Lung (tissue), 12 donors: Measurements from ENCODE around the gene KPNA2. TPM values are rescaled to one million over a fixed set of nuclear protein-coding genes. Genes with fewer than 3 reads are reported as not detected.
"Not testable (repeated sequence)": the region's sequence is repeated elsewhere in the genome, so short reads cannot be mapped to it uniquely, and the experiment has no call there.

ENCODE experiments used
- ATAC-seq: fragments of 200-7000 bp; cut with Tn5 transposase; one replicate; pipeline ENCODE4 v1.9.1; 2020; ENCODE audit warnings: moderate number of reproducible peaks; ENCODE audit not compliant: insufficient read depth, low FRiP score
- DNase-seq, 3 donors: peaks; one replicate each; pipeline ENCODE4 v3.0.0-alpha.2; 2013 to 2017
- H3K27ac ChIP-seq, 2 donors: one replicate each; pipeline ENCODE4 v1.5.1; 2013; ENCODE audit warnings: mild to moderate bottlenecking in 2 of 2, moderate library complexity in 2 of 2, control low read depth in 1 of 2, inconsistent platforms in 1 of 2, low read depth in 1 of 2, low read length in 1 of 2
- H3K27me3 ChIP-seq, 3 donors: one replicate each; pipeline ENCODE4 v1.5.1; 2013; ENCODE audit warnings: low read length in 2 of 3; ENCODE audit not compliant: control insufficient read depth in 3 of 3, insufficient read depth in 3 of 3
- H3K36me3 ChIP-seq, 4 donors: one replicate each; pipeline ENCODE4 v1.5.1; 2013; ENCODE audit warnings: low read length in 4 of 4, mild to moderate bottlenecking in 1 of 4, moderate library complexity in 1 of 4; ENCODE audit not compliant: control insufficient read depth in 4 of 4, insufficient read depth in 4 of 4
- H3K4me1 ChIP-seq, 5 donors: one replicate each; pipeline ENCODE4 v1.5.1; 2013; ENCODE audit warnings: low read length in 5 of 5, mild to moderate bottlenecking in 2 of 5, moderate library complexity in 1 of 5; ENCODE audit not compliant: control insufficient read depth in 5 of 5, insufficient read depth in 5 of 5
- H3K4me3 ChIP-seq: one replicate; pipeline ENCODE4 v1.5.1; 2013; ENCODE audit warnings: mild to moderate bottlenecking, control low read depth, moderate library complexity
- H3K9ac ChIP-seq, 2 donors: one replicate each; pipeline ENCODE4 v1.5.1; 2013; ENCODE audit warnings: low read length in 2 of 2, control low read depth in 1 of 2; ENCODE audit not compliant: insufficient read depth in 1 of 2
- H3K9me3 ChIP-seq, 4 donors: one replicate each; pipeline ENCODE4 v1.5.1; 2013; ENCODE audit warnings: low read length in 3 of 4, mild to moderate bottlenecking in 1 of 4, moderate library complexity in 1 of 4; ENCODE audit not compliant: control insufficient read depth in 4 of 4, insufficient read depth in 3 of 4
- WGBS, 2 donors: extraction: QIAGEN DNeasy Blood & Tissue Kit; methylation state at CpG; one replicate each; pipeline ENCODE4 v1.1.7; 2013; 5-methylcytosine and 5-hydroxymethylcytosine counted together
- polyA plus RNA-seq, 2 donors: library from polyadenylated mRNA; stranded (reverse); fragments of 200-250 nt; gene quantifications; one replicate each; pipeline ENCODE4 v1.2.1, GENCODE V29; 2013
- total RNA-seq, 2 donors: library from RNA; depleted of rRNA in 1 of 2; stranded (reverse); fragments of >200 nt in 1 of 2; gene quantifications; one replicate each; pipeline ENCODE4 v1.2.1, GENCODE V29; 2014 to 2021
- TF ChIP-seq, protein P1 (sequence below): IDR thresholded peaks from 2 replicates; pipeline ENCODE4 v1.5.1; 2012; ENCODE audit warnings: mild to moderate bottlenecking; ENCODE audit errors: control extremely low read depth, extremely low read depth
- donor health status: control.
- donor health status: control.
- donor health status: Bipolar disorder and iron deficiency.
- donor health status: healthy.
- donor health status: DM: yes; HTN: yes; CAD: no.

The KPNA2 gene
- total and polyA plus RNA-seq, 4 donors: 16.1 to 24.4 (median 18.8) TPM

DNA sequence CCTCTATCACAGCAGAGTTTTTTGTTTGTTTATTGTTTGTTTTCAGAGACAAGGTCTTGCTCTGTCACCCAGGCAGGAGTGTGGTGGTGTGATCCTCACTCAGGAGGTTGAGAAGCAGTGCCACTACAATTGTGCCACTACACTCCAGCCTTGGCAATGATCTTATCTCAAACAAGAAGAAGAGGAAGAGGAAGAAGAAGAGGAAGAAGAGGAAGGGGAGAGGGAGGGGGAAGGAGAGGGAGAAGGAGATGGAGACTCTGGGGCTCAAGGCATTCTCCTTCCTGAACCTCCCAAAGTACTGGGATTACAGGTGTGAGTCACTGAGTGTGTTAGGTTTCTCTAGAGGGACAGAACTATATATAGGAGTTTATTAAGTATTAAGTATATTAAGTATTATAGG is 22.1 kb upstream of the KPNA2 start:
- H3K4me1 ChIP-seq: peaks cover 0 to 4% (median 0%) of the 10 kb centered on the region in 5 donors
- H3K4me3 ChIP-seq: no peak overlapping the region
- H3K27me3 ChIP-seq: no peaks in the 10 kb centered on the region
- no peaks in the 10 kb centered on the region for H3K36me3 ChIP-seq
- no peak overlapping the region for H3K27ac ChIP-seq
- DNase-seq (no peak), ATAC-seq (no peak)
- H3K9ac ChIP-seq: no peak overlapping the region
- TF ChIP-seq, protein P1, sequence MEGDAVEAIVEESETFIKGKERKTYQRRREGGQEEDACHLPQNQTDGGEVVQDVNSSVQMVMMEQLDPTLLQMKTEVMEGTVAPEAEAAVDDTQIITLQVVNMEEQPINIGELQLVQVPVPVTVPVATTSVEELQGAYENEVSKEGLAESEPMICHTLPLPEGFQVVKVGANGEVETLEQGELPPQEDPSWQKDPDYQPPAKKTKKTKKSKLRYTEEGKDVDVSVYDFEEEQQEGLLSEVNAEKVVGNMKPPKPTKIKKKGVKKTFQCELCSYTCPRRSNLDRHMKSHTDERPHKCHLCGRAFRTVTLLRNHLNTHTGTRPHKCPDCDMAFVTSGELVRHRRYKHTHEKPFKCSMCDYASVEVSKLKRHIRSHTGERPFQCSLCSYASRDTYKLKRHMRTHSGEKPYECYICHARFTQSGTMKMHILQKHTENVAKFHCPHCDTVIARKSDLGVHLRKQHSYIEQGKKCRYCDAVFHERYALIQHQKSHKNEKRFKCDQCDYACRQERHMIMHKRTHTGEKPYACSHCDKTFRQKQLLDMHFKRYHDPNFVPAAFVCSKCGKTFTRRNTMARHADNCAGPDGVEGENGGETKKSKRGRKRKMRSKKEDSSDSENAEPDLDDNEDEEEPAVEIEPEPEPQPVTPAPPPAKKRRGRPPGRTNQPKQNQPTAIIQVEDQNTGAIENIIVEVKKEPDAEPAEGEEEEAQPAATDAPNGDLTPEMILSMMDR: no peak
- no peaks in the 10 kb centered on the region for H3K9me3 ChIP-seq

DNA sequence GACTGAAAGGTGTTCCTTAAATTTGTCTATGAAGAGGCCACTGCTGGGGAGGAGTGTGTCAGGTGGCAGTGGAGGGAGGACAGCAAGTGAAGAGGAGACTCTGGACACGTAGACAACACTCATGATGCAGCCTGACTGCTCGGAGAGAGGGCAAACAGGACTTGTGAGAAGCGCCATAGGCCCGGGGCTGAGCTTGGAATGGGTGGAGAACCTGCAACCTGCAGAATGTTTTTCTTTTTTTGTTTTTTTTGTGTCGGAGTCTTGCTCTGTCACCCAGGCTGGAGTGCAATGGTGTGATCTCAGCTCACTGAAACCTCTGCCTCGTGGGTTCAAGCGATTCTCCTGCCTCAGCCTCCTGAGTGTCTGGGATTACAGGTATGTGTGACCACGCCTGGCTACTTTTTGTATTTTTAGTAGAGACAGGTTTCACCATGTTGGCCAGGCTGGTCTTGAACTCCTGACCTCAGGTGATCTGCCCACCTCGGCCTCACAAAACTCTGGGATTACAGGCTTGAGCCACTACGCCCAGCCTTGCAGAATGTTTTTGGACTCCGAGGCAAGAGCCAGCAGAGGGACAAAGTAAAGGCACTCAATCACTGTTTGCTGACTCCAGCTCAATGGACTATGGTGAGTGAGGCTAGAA is 20.3 kb upstream of the KPNA2 start:
- peaks cover 0 to 4% (median 0%) of the 10 kb centered on the region in 5 donors for H3K4me1 ChIP-seq
- DNase-seq: no peak
- TF ChIP-seq, protein P1: no peak
- no peaks in the 10 kb centered on the region for H3K27me3 ChIP-seq
- H3K9ac ChIP-seq: no peak overlapping the region
- H3K36me3 ChIP-seq: no peaks in the 10 kb centered on the region
- H3K4me3 ChIP-seq: no peak overlapping the region
- no peaks in the 10 kb centered on the region for H3K9me3 ChIP-seq
- 88 to 91% methylated on average over 11 of the region's 11 CpGs for WGBS, 2 donors
- no peak for ATAC-seq
- no peak overlapping the region for H3K27ac ChIP-seq

DNA sequence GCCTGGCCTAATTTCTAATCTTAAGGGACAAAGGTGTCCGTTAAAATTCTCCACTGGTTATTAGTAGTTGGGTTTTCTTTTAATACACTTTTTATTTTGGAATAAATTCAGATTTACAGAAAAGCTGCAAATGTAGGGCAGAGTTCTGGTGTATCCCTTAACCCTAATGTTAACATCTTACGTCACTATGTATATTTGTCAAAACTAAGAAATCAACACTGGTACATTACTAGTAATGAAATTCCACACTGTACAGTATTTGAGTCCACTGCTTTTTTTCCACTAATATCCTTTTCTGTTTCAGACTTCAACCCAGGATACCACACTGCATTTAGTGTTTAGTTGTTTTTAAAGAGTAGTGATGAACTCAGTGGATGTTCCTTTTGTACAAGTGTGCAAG is 18.7 kb upstream of the KPNA2 start:
- no peak for DNase-seq
- Histone ChIP-seq H3K9ac (no peak overlapping the region), H3K4me3 (no peak overlapping the region), H3K9me3 (no peaks in the 10 kb centered on the region), H3K36me3 (no peaks in the 10 kb centered on the region), H3K27ac (no peak overlapping the region), H3K27me3 (no peaks in the 10 kb centered on the region), H3K4me1 (no peaks in the 10 kb centered on the region)
- TF ChIP-seq, protein P1: no peak
- ATAC-seq: no peak
- WGBS, 2 donors: 93 to 98% methylated on average over 2 of the region's 2 CpGs

DNA sequence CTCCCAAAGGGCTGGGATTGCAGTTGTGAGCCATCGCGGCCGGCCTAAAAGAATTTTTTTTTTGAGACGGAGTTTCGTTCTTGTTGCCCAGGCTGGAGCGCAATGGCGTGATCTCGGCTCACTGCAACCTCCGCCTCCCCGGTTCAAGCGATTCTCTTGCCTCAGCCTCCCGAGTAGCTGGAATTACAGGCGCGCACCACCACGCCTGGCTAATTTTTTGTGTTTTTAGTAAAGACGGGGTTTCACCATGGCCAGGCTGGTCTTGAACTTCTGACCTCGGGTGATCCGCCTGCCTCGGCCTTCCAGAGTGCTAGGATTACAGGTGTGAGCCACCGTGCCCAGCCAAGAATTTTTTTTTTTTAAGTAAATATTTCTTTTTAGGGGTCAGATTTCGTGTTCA is 17.0 kb upstream of the KPNA2 start:
- not testable (repeated sequence) for H3K4me3 ChIP-seq, ATAC-seq, H3K9me3 ChIP-seq, H3K36me3 ChIP-seq, DNase-seq, H3K27me3 ChIP-seq, H3K4me1 ChIP-seq, H3K27ac ChIP-seq, H3K9ac ChIP-seq
- 92 to 96% methylated on average over 21 of the region's 21 CpGs for WGBS, 2 donors
